ENCODE data around the gene TNS3. TPM values are rescaled to one million over a fixed set of nuclear protein-coding genes. Genes with fewer than 3 reads are reported as not detected.

The TNS3 gene
- total RNA-seq, 1 experiment from 2014 or later, result 135 TPM

DNA sequence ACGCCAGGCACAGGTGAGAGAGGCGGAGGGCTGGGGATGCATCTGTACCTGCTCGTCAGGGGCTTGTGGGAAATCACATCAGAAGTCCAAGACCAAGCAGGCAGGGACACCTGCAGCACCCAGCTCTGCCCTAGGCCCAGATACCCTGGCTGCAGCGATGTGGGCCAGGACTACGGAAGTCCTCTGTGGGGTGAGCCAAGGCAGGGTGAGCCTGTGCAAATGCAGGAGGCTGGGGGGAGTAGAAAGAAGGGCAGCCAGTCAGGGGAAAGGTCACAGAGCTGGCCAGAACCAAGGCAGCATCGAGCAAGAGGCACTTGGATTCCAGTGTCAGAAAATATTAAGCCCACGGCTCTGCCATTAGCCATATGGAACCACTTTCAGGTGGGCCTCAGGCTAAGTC lies 85.2 kb downstream of the TNS3 start:
- H3K9me3 Mint-ChIP-seq (ENCODE audit: low read depth, unreplicated experiment), result no peaks in the 10 kb centered on the region
- intact Hi-C loops (cut with micrococcal nuclease; ENCODE audit: unreplicated experiment), result no loop called here
- no peak overlapping the region for H3K4me3 Mint-ChIP-seq (ENCODE audit: low read depth, unreplicated experiment)
- peaks cover 22% of the 10 kb centered on the region for H3K36me3 Mint-ChIP-seq (ENCODE audit: insufficient read depth, unreplicated experiment)
- no TSS peak for BruUV-seq (replicated peaks)
- CTCF ChIA-PET, result no interaction called here
- H3K4me1 Mint-ChIP-seq (ENCODE audit: low read depth, unreplicated experiment), result peaks cover 63% of the 10 kb centered on the region
- H3K27me3 Mint-ChIP-seq (ENCODE audit: unreplicated experiment), result no peaks in the 10 kb centered on the region
- no peak overlapping the region for H3K27ac Mint-ChIP-seq (ENCODE audit: unreplicated experiment)
- TF ChIP-seq, protein P1, sequence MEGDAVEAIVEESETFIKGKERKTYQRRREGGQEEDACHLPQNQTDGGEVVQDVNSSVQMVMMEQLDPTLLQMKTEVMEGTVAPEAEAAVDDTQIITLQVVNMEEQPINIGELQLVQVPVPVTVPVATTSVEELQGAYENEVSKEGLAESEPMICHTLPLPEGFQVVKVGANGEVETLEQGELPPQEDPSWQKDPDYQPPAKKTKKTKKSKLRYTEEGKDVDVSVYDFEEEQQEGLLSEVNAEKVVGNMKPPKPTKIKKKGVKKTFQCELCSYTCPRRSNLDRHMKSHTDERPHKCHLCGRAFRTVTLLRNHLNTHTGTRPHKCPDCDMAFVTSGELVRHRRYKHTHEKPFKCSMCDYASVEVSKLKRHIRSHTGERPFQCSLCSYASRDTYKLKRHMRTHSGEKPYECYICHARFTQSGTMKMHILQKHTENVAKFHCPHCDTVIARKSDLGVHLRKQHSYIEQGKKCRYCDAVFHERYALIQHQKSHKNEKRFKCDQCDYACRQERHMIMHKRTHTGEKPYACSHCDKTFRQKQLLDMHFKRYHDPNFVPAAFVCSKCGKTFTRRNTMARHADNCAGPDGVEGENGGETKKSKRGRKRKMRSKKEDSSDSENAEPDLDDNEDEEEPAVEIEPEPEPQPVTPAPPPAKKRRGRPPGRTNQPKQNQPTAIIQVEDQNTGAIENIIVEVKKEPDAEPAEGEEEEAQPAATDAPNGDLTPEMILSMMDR (IDR thresholded peaks at IDR 0.05; ENCODE audit: unreplicated experiment), result no peak
- no peak for DNase-seq

DNA sequence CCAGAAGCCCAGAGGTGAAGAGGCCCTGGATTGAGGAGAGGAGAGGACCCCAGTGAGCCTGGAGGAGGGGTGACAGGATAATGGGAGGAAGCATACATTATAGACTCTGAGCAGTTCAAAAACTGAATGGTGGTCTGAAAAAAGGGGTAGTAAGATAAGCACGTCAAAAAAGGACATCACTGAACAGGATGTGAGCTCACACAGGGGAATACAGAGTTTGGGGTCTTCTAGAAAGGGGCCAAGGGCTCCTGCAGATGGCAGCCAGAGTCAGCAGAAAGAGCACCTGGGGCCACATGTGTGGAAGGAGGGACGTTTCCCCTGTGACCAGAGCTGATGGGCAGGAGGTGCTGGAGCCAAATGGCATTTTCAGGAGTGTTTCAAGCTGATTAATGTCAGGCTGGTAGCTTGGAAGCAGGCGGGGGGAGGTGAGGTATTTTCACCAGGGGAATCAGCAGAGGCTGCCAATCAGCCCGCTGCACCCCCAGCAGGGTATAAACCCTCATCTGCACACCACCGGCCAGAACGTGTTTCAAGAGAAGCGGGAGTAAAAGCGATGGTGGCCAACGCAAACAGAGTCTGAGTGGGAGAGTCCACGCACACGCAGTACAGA lies 85.8 kb downstream of the TNS3 start:
- Mint-ChIP-seq H3K27me3 (ENCODE audit: unreplicated experiment) (no peaks in the 10 kb centered on the region), H3K27ac (ENCODE audit: unreplicated experiment) (no peak overlapping the region)
- no peak for DNase-seq

DNA sequence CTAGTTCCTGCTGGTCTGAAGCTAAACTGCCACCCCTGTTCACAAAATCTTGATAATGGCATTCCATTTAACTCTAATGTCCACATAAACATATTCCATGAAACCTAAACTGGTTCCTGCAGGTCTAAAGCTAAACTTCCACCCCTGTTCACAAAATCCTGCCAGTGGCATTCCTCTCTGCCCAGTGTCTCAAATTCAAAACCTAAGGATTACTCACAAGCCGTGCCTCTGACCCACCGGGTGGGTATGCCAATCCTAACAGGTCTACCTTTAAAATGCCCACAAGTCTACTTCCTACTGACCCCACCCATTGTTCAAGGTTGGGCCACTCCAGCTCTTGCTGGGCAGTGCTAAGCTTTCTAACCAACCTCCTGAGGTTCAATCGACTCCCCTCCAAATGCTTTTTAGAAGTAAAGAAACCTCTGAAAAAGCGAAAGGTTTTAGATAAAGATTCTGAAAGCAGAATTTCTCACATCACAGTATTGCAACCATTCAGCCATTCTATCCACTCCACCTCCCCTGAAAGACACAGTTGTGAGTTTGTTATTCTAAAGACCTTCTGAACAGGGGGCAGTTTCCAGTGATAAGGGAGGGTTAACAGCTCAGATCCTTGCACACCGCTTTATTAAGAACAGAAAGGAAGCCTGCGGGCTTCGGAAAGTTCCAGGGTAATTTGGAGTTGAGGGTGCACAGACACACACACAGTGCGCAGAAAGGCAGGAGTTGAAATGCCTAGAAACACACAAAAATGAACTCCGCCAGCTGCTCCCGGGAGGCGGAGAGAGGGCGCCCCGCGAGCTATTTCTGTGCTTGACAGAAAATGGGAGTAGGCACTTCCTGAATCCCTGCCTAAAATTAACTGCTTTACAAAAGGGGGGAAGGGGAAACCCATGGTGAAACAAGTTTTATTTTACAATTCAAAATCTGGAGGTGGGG lies 87.7 kb downstream of the TNS3 start:
- no peak overlapping the region for H3K4me3 Mint-ChIP-seq (ENCODE audit: low read depth, unreplicated experiment)
- H3K36me3 Mint-ChIP-seq (ENCODE audit: insufficient read depth, unreplicated experiment), result peaks cover 17% of the 10 kb centered on the region
- H3K4me1 Mint-ChIP-seq (ENCODE audit: low read depth, unreplicated experiment), result peaks cover 39% of the 10 kb centered on the region
- no peaks in the 10 kb centered on the region for H3K9me3 Mint-ChIP-seq (ENCODE audit: low read depth, unreplicated experiment)
- no TSS peak for BruUV-seq (replicated peaks)
- H3K27me3 Mint-ChIP-seq (ENCODE audit: unreplicated experiment), result no peaks in the 10 kb centered on the region
- CTCF ChIA-PET, result interaction anchor here (0.7 to 1.2 kb wide), 4 partner anchors 9 to 1831 kb away, joined by 3 to 4 read pairs (median 3); no protein-coding TSS in a partner anchor
- intact Hi-C loops (cut with micrococcal nuclease; ENCODE audit: unreplicated experiment), result no loop called here
- TF ChIP-seq, protein P1 (IDR thresholded peaks at IDR 0.05; ENCODE audit: unreplicated experiment), result no peak
- no peak overlapping the region for H3K27ac Mint-ChIP-seq (ENCODE audit: unreplicated experiment)
- peak; percentile 39 for DNase-seq

More for the DNA sequence above, 85.8 kb downstream of the TNS3 start:
- Mint-ChIP-seq H3K36me3 (ENCODE audit: insufficient read depth, unreplicated experiment) (peaks cover 22% of the 10 kb centered on the region), H3K4me1 (ENCODE audit: low read depth, unreplicated experiment) (peaks cover 58% of the 10 kb centered on the region), H3K9me3 (ENCODE audit: low read depth, unreplicated experiment) (no peaks in the 10 kb centered on the region), H3K4me3 (ENCODE audit: low read depth, unreplicated experiment) (no peak overlapping the region)
- BruUV-seq (replicated peaks), result no TSS peak
- TF ChIP-seq, protein P1 (IDR thresholded peaks at IDR 0.05; ENCODE audit: unreplicated experiment), result no peak
- CTCF ChIA-PET, result no interaction called here
- intact Hi-C loops (cut with micrococcal nuclease; ENCODE audit: unreplicated experiment), result no loop called here

DNA sequence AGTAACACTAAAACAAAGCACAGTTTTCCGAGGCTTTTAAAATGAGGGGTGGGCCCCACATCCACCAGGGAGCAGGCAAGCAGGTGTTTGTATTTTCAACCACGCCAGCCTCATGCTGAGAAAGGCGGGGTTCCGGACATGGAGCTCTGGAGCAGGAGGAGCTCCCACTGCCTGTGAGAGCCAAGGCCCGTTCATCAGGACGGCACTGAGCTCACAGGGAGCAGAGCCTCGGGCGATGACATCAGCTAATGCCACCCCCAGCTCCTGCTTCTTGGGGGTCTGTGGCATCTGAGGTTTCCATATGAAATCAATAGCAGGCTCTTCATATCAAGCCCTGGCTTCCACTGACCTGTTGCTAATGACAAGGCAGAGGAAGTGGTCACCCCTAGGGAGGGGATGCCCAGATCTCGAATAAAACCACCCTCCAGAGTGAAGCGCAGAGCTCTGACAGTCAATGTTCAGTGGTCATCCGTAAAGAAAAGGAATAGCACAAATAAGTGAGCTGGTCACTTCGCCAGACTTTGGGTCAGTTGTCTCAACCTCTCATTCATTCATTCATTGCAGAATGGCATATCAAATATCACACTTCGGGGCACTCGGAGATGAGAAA lies 89.1 kb downstream of the TNS3 start:
- BruUV-seq (replicated peaks), result no TSS peak
- Mint-ChIP-seq H3K36me3 (ENCODE audit: insufficient read depth, unreplicated experiment) (peaks cover 12% of the 10 kb centered on the region), H3K4me1 (ENCODE audit: low read depth, unreplicated experiment) (peaks cover 29% of the 10 kb centered on the region), H3K9me3 (ENCODE audit: low read depth, unreplicated experiment) (no peaks in the 10 kb centered on the region), H3K27ac (ENCODE audit: unreplicated experiment) (no peak overlapping the region), H3K4me3 (ENCODE audit: low read depth, unreplicated experiment) (no peak overlapping the region), H3K27me3 (ENCODE audit: unreplicated experiment) (no peaks in the 10 kb centered on the region)
- CTCF ChIA-PET, result interaction anchor here (1.2 kb wide), 1 partner anchor 10 kb away, joined by 4 read pairs; no protein-coding TSS in a partner anchor
- TF ChIP-seq, protein P1 (IDR thresholded peaks at IDR 0.05; ENCODE audit: unreplicated experiment), result no peak
- no peak for DNase-seq
- intact Hi-C loops (cut with micrococcal nuclease; ENCODE audit: unreplicated experiment), result no loop called here
